GM18907 (cell line): ENCODE results near the gene SLIT2.

Experiments
- ATAC-seq: cut with Tn5 transposase; IDR thresholded peaks from one replicate; pipeline ENCODE4 v1.9.1; 2021; ENCODE audit warnings: mild to moderate bottlenecking, moderate library complexity; ENCODE audit not compliant: unreplicated experiment

Gene SLIT2

DNA sequence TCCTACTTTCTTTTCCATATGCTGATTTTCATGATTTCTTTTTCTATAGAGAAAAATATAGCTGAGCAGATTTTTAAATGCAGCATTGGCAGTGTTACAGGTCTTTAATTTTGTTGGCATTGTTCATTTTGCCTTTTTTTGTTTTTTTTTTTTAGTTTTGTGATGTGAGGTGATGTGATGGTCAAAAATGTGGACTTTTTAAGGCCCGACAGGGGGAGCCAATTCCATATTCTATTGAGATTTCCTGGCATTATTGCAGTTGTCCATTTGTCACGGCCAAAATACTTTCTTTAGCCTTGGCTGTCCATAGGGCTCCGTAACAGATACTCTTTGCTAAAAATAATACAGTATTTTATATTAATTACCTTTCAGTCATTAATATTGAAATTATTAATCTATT lies 47.8 kb downstream of the SLIT2 start:
- ATAC-seq: no peak

DNA sequence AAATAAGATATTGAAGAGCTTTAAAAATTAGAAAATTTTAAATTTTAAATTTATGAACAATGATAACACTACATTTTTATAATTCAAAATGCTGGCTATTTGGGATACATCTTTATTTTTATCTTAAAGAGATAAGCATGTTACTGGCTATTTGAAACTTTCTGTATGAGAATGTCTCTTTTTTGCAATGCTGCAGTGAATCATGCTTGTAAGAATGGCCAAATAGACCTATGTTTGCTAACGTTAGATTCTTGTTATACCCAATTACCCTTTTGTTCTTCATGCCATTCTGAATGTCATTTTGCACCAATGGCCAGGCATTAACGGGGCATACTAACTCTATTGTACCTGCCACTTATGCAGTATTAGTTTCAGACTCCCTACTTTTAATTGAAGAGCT lies 49.5 kb downstream of the SLIT2 start:
- no peak for ATAC-seq
